A549 (cell line): ENCODE results near the gene TEX53. TPM values are rescaled to one million over a fixed set of nuclear protein-coding genes. Genes with fewer than 3 reads are reported as not detected.

ENCODE experiments used
- ATAC-seq, 2 experiments: fragments of 200-7000 bp in 1 of 2; fragments of >200 bp in 1 of 2; cut with Nextera tagmentation in 1 of 2; cut with Tn5 transposase in 1 of 2; 3 replicates each; pipeline versions ENCODE4 v1.8.0 to v1.9.1; 2018 to 2020; ENCODE audit warnings: mild to moderate bottlenecking in 1 of 2, moderate library complexity in 1 of 2
- CTCF ChIA-PET: fragments of 300-600 bp; sonication (Branson Sonifier 250); formaldehyde crosslinking; extraction: SDS; loops from one replicate; lab custom pipeline; 2021; ENCODE audit warnings: antibody characterized with exemption, inconsistent platforms; lab: Yijun Ruan, JAX
- POLR2A ChIA-PET: fragments of 350-600 bp; formaldehyde crosslinking; extraction: SDS; loops from one replicate; lab custom pipeline; 2021; ENCODE audit warnings: antibody characterized with exemption, inconsistent platforms; lab: Yijun Ruan, JAX
- DNase-seq, 2 experiments: peaks; one replicate each; pipeline versions ENCODE4 v3.0.0 to v3.0.0-alpha.2; 2011 to 2016; ENCODE audit warnings: low read depth in 1 of 2, low spot score in 1 of 2
- FAIRE-seq: peaks from 2 replicates; lab custom pipeline; 2011; peaks lifted over from hg19 to GRCh38; lab: Jason Lieb, UNC
- H3K27ac ChIP-seq, 2 experiments: fragments of >200 bp; sonication (Bioruptor Twin); formaldehyde crosslinking; 3 replicates each; pipeline ENCODE4 v1.5.1; 2016 to 2017
- H3K4me1 ChIP-seq: fragments of >200 bp; sonication (Bioruptor Twin); formaldehyde crosslinking; 3 replicates; pipeline ENCODE4 v1.6.1; 2016
- H3K4me2 ChIP-seq: fragments of >200 bp; sonication (Bioruptor Twin); formaldehyde crosslinking; 3 replicates; pipeline ENCODE4 v1.6.1; 2016
- H3K4me3 ChIP-seq: fragments of >200 bp; sonication (Bioruptor Twin); formaldehyde crosslinking; 3 replicates; pipeline ENCODE4 v1.5.1; 2016
- H3K9me3 ChIP-seq: fragments of >200 bp; sonication (Bioruptor Twin); formaldehyde crosslinking; 3 replicates; pipeline ENCODE4 v1.6.1; 2016
- BHLHE40 ChIP-seq: IDR thresholded peaks from 2 replicates; pipeline ENCODE4 v1.6.1; 2012; ENCODE audit warnings: low read depth, low read length, inconsistent platforms
- CBX2 ChIP-seq: fragments of 200-600 bp; sonication (generic); IDR thresholded peaks from 2 replicates; pipeline ENCODE4 v1.6.1; 2016; ENCODE audit warnings: low read depth, mild to moderate bottlenecking, borderline replicate concordance
- CEBPB ChIP-seq, 2 experiments: fragments of >200 bp in 1 of 2; sonication (Bioruptor Twin) in 1 of 2; formaldehyde crosslinking in 1 of 2; IDR thresholded peaks; 2 replicates each; pipeline ENCODE4 v1.6.1; 2012 to 2016
- ESRRA ChIP-seq: fragments of 150-350 bp; IDR thresholded peaks from 2 replicates; pipeline ENCODE4 v1.6.1; 2014; ENCODE audit warnings: mild to moderate bottlenecking, low read length, borderline replicate concordance
- FOSB ChIP-seq: fragments of 250-450 bp; sonication (Bioruptor Pico); IDR thresholded peaks from 2 replicates; pipeline ENCODE4 v1.5.0; 2020; ENCODE audit warnings: mild to moderate bottlenecking, moderate library complexity
- GATA3 ChIP-seq: IDR thresholded peaks from 2 replicates; pipeline ENCODE4 v1.6.1; 2012; ENCODE audit warnings: borderline replicate concordance
- JUN ChIP-seq, 2 experiments: fragments of >200 bp; sonication (Bioruptor Twin); formaldehyde crosslinking; IDR thresholded peaks; 2 replicates in 1 of 2; 3 replicates in 1 of 2; pipeline ENCODE4 v1.6.1; 2016 to 2017
- KDM1A ChIP-seq: fragments of 200-600 bp; sonication (generic); IDR thresholded peaks from 2 replicates; pipeline ENCODE4 v1.6.1; 2016; ENCODE audit warnings: low read depth, mild to moderate bottlenecking
- MAX ChIP-seq: IDR thresholded peaks from 2 replicates; pipeline ENCODE4 v1.6.1; 2012
- MYC ChIP-seq: IDR thresholded peaks from 2 replicates; pipeline ENCODE4 v1.6.1; 2012; ENCODE audit warnings: mild to moderate bottlenecking, inconsistent platforms, low read length, improper control_type of control experiment, borderline replicate concordance
- NPAS2 ChIP-seq: fragments of 250-450 bp; sonication (Bioruptor Pico); IDR thresholded peaks from 2 replicates; pipeline ENCODE4 v1.8.0; 2022; ENCODE audit warnings: mild to moderate bottlenecking, moderate library complexity, borderline replicate concordance
- NR3C1 ChIP-seq: fragments of >200 bp; sonication (Bioruptor Twin); formaldehyde crosslinking; IDR thresholded peaks from 3 replicates; pipeline ENCODE4 v1.6.1; 2017
- PBX3 ChIP-seq: IDR thresholded peaks from 2 replicates; pipeline ENCODE4 v1.6.1; 2012
- PHF8 ChIP-seq: fragments of 200-600 bp; sonication (generic); IDR thresholded peaks from 2 replicates; pipeline ENCODE4 v1.6.1; 2016; ENCODE audit warnings: low read depth, mild to moderate bottlenecking, antibody characterized with exemption, moderate library complexity, borderline replicate concordance
- RAD21 ChIP-seq, 2 experiments: fragments of >200 bp in 1 of 2; sonication (Bioruptor Twin) in 1 of 2; formaldehyde crosslinking in 1 of 2; IDR thresholded peaks in 1 of 2; conservative IDR thresholded peaks in 1 of 2; 2 replicates in 1 of 2; 3 replicates in 1 of 2; pipeline ENCODE4 v1.6.1; 2012 to 2018; ENCODE audit warnings: inconsistent platforms in 1 of 2
- RARB ChIP-seq: fragments of 250-450 bp; sonication (Bioruptor Pico); IDR thresholded peaks from 2 replicates; pipeline ENCODE4 v1.8.0; 2021; ENCODE audit warnings: mild to moderate bottlenecking, moderate library complexity
- RCOR1 ChIP-seq: fragments of 150-350 bp; IDR thresholded peaks from 2 replicates; pipeline ENCODE4 v1.6.1; 2014; ENCODE audit warnings: antibody characterized with exemption, low read length, low read depth
- SMC3 ChIP-seq: fragments of >200 bp; sonication (Bioruptor Twin); formaldehyde crosslinking; IDR thresholded peaks from 3 replicates; pipeline ENCODE4 v1.6.1; 2018; ENCODE audit warnings: inconsistent platforms
- SREBF2 ChIP-seq: fragments of 450-650 bp; IDR thresholded peaks from 2 replicates; pipeline ENCODE4 v1.6.1; 2014; ENCODE audit warnings: mild to moderate bottlenecking, moderate library complexity
- ZC3H11A ChIP-seq: fragments of 450-650 bp; IDR thresholded peaks from 2 replicates; pipeline ENCODE4 v1.6.1; 2014; ENCODE audit warnings: antibody characterized with exemption, mild to moderate bottlenecking
- ZSCAN20 ChIP-seq: fragments of 250-450 bp; sonication (Bioruptor Pico); IDR thresholded peaks from 2 replicates; pipeline ENCODE4 v1.8.0; 2022; ENCODE audit warnings: mild to moderate bottlenecking, moderate library complexity
- WGBS: methylation state at CpG from one replicate; pipeline ENCODE4 v1.1.6; 2017; ENCODE audit errors: missing lambda C conversion rate; 5-methylcytosine and 5-hydroxymethylcytosine counted together
- polyA plus RNA-seq, 4 experiments: library from polyadenylated mRNA; depleted of rRNA in 3 of 4; stranded (reverse); fragments of >200 nt; fragmentation: RNase III in 1 of 4; extraction: RNeasy Plus Mini Kit Qiagen cat#74134 plus additional on column Dnase treatment in 1 of 4; gene quantifications; 2 replicates in 3 of 4; 3 replicates in 1 of 4; pipeline ENCODE4 v1.2.3, GENCODE V29; 2011 to 2017
- TF ChIP-seq, protein P1 (sequence below): fragments of 200-600 bp; sonication (generic); IDR thresholded peaks from 2 replicates; pipeline ENCODE4 v1.6.1; 2016; ENCODE audit warnings: antibody characterized with exemption, mild to moderate bottlenecking, moderate library complexity

TEX53 gene
- polyA plus RNA-seq, 2 of the 4 experiments (the other 2 are of a cell fraction), result not detected

DNA sequence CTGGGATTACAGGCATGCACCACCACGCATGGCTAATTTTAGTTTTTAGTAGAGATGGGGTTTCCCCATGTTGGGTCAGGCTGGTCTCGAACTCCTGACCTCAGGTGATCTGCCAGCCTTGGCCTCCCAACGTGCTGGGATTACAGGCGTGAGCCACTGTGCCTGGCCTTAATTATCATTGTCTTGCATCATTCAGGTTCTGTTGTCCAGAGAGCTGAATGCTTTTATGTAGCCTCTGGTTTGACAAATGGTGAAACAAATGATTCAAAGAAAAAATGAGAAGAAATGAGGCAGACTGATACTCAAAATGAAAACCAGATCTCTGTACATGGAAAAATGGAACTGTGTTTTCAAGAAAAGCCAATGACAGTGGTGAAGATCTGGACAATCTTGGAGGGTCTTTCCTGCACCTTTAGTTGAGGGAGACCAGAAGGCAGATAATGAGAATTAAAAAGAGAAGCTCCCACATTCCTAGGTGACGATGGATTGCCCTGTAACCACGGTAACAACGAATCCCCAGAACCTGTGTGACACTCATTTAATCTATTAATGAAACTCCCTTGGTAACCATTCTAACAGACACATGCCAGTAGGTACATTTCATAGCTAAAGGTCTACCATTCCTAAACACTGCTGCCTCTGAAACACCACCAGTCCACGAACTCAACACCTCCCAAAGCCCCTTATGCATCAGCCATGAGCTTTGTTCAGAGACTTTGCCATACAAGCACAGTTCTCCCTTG is 22.8 kb upstream of the TEX53 start:
- POLR2A ChIA-PET, result interaction anchor here (0.5 to 1.7 kb wide), 2 partner anchors 178 to 227 kb away, joined by 6 to 7 read pairs; no protein-coding TSS in a partner anchor
- DNase-seq (no peak), FAIRE-seq (no peak), ATAC-seq (no peak)
- TF ChIP-seq, protein P1, sequence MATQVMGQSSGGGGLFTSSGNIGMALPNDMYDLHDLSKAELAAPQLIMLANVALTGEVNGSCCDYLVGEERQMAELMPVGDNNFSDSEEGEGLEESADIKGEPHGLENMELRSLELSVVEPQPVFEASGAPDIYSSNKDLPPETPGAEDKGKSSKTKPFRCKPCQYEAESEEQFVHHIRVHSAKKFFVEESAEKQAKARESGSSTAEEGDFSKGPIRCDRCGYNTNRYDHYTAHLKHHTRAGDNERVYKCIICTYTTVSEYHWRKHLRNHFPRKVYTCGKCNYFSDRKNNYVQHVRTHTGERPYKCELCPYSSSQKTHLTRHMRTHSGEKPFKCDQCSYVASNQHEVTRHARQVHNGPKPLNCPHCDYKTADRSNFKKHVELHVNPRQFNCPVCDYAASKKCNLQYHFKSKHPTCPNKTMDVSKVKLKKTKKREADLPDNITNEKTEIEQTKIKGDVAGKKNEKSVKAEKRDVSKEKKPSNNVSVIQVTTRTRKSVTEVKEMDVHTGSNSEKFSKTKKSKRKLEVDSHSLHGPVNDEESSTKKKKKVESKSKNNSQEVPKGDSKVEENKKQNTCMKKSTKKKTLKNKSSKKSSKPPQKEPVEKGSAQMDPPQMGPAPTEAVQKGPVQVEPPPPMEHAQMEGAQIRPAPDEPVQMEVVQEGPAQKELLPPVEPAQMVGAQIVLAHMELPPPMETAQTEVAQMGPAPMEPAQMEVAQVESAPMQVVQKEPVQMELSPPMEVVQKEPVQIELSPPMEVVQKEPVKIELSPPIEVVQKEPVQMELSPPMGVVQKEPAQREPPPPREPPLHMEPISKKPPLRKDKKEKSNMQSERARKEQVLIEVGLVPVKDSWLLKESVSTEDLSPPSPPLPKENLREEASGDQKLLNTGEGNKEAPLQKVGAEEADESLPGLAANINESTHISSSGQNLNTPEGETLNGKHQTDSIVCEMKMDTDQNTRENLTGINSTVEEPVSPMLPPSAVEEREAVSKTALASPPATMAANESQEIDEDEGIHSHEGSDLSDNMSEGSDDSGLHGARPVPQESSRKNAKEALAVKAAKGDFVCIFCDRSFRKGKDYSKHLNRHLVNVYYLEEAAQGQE, result no peak
- TF ChIP-seq GATA3 (no peak), RCOR1 (no peak), CBX2 (no peak), NR3C1 (no peak)
- H3K4me1 ChIP-seq, result peaks cover 37% of the 10 kb centered on the region
- H3K4me2 ChIP-seq, result no peak overlapping the region
- WGBS, result 87% methylated on average over 8 of the region's 8 CpGs
- peak overlapping the region in 1 of 2 experiments; percentile 32; a peak in 2 of 6 replicates for H3K27ac ChIP-seq
- H3K9me3 ChIP-seq, result no peaks in the 10 kb centered on the region
- no peak overlapping the region for H3K4me3 ChIP-seq
- CTCF ChIA-PET, result interaction anchor here (0.6 to 14.6 kb wide), 57 partner anchors 8 to 844 kb away, joined by 3 to 271 read pairs (median 4); partner anchors contain the start of genes AKNA and ATP6V1G1

DNA sequence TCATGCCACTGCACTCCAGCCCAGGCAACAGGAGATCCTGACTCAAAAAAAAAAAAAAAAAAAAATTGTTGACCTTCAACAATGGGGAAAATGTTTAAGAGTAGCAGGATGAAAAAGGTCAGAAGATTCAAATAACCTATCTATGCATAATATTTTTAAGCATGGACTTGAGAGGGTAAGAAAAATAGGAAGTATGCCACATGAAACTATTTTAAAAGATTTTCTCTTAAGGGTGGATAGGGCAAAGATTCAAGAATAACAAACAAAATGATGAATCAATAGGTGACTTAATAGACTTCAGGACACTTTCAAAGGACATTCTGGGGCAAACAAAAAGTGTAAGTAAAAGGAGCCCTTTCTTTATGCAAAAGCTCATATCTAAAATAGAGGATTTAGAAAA is 21.2 kb upstream of the TEX53 start:
- no peak for FAIRE-seq
- Histone ChIP-seq H3K4me1 (peaks cover 44% of the 10 kb centered on the region), H3K27ac (peak overlapping the region; percentile 82 to 91), H3K4me3 (no peak overlapping the region), H3K9me3 (no peaks in the 10 kb centered on the region), H3K4me2 (peak overlapping the region; percentile 20)
- no peak for ATAC-seq
- no peak for TF ChIP-seq NR3C1
- no peak for TF ChIP-seq KDM1A
- TF ChIP-seq NPAS2 (CRISPR knock-in tag), result no peak
- no peak for TF ChIP-seq BHLHE40
- TF ChIP-seq PHF8, result no peak
- no peak for TF ChIP-seq RARB (CRISPR knock-in tag)
- TF ChIP-seq SMC3, result no peak
- no peak for TF ChIP-seq ESRRA
- TF ChIP-seq SREBF2, result no peak
- TF ChIP-seq RAD21 (conservative IDR thresholded peaks at IDR 0.05 in 1 of 2, IDR thresholded peaks at IDR 0.05 in 1 of 2), result no peak
- TF ChIP-seq, protein P1, result no peak
- TF ChIP-seq JUN (IDR thresholded peaks at IDR 0.05), result no peak
- no peak for TF ChIP-seq CBX2
- no peak for TF ChIP-seq MYC
- no peak for TF ChIP-seq ZC3H11A
- TF ChIP-seq FOSB (CRISPR knock-in tag), result no peak
- TF ChIP-seq CEBPB (IDR thresholded peaks at IDR 0.05), result no peak
- no peak for TF ChIP-seq MAX
- TF ChIP-seq PBX3, result no peak
- no peak for TF ChIP-seq ZSCAN20 (CRISPR knock-in tag)
- no peak for DNase-seq
- ChIA-PET POLR2A (interaction anchor here (0.6 kb wide), 1 partner anchor 16 kb away, joined by 3 read pairs; no protein-coding TSS in a partner anchor), CTCF (interaction anchor here (0.7 to 14.6 kb wide), 13 partner anchors 11 to 336 kb away, joined by 3 to 271 read pairs (median 8); partner anchors contain the start of gene ATP6V1G1)
